ENCODE results near the gene EMID1.

Gene EMID1

GRCh38 chr22:29195118-29195963 is 10.4 kb upstream of the EMID1 start:
- no peak for DNase-seq

GRCh38 chr22:29195964-29196666 is 9.6 kb upstream of the EMID1 start:
- DNase-seq, result no peak

GRCh38 chr22:29197096-29197495 is 8.6 kb upstream of the EMID1 start:
- DNase-seq, result no peak

- DNase-seq, result no peak
Measured at GRCh38 chr22:29198240-29198639, 7.5 kb upstream of the EMID1 start.

- DNase-seq, result no peak
Measured at GRCh38 chr22:29199702-29200400, 5.8 kb upstream of the EMID1 start.

- DNase-seq, result no peak
Measured at GRCh38 chr22:29200901-29201300, 4.8 kb upstream of the EMID1 start.

GRCh38 chr22:29201782-29202181 is 3.9 kb upstream of the EMID1 start:
- DNase-seq, result no peak

GRCh38 chr22:29202212-29203192 is 3.2 kb upstream of the EMID1 start:
- peak; percentile 57 for DNase-seq

- DNase-seq, result no peak
Measured at GRCh38 chr22:29203488-29204454, 1.9 kb upstream of the EMID1 start.

GRCh38 chr22:29204455-29205183 is 1.1 kb upstream of the EMID1 start:
- DNase-seq, result no peak

- no peak for DNase-seq
Measured at GRCh38 chr22:29205252-29205593, 473 bp upstream of the EMID1 start.

GRCh38 chr22:29206372-29207242 is 911 bp downstream of the EMID1 start:
- DNase-seq, result no peak

GRCh38 chr22:29207243-29207550 is 1.5 kb downstream of the EMID1 start:
- no peak for DNase-seq

- no peak for DNase-seq
Measured at GRCh38 chr22:29207562-29208501, 2.1 kb downstream of the EMID1 start.

- no peak for DNase-seq
Measured at GRCh38 chr22:29208502-29208862, 2.8 kb downstream of the EMID1 start.

GRCh38 chr22:29208879-29209623 is 3.4 kb downstream of the EMID1 start:
- DNase-seq, result no peak

- no peak for DNase-seq
Measured at GRCh38 chr22:29209624-29209929, 3.9 kb downstream of the EMID1 start.

GRCh38 chr22:29211066-29211465 is 5.4 kb downstream of the EMID1 start:
- DNase-seq, result no peak
